Hepatocyte (in vitro differentiated cells): ENCODE measurements around the gene SMIM33. TPM values are rescaled to one million over a fixed set of nuclear protein-coding genes. Genes with fewer than 3 reads are reported as not detected.

Source experiments
- DNase-seq: peaks from one replicate; pipeline ENCODE4 v3.0.0-alpha.2; 2016; ENCODE audit warnings: low spot score
- H2AFZ ChIP-seq: fragments of 200-600 bp; sonication (generic); 2 replicates; pipeline ENCODE4 v1.6.0; 2016; ENCODE audit warnings: antibody characterized with exemption, mild to moderate bottlenecking
- H3K27ac ChIP-seq: fragments of 200-600 bp; sonication (generic); 2 replicates; pipeline ENCODE4 v1.5.1; 2016; ENCODE audit warnings: mild to moderate bottlenecking
- H3K27me3 ChIP-seq: fragments of 200-600 bp; sonication (generic); 2 replicates; pipeline ENCODE4 v1.6.1; 2016
- H3K36me3 ChIP-seq: fragments of 200-600 bp; sonication (generic); replicated peaks from 2 replicates; pipeline ENCODE4 v1.5.1; 2016; ENCODE audit warnings: low read depth; ENCODE audit not compliant: insufficient read depth
- H3K4me1 ChIP-seq: fragments of 200-600 bp; sonication (generic); 2 replicates; pipeline ENCODE4 v1.5.1; 2016; ENCODE audit warnings: mild to moderate bottlenecking, moderate library complexity; ENCODE audit not compliant: insufficient read depth
- H3K4me2 ChIP-seq: fragments of 200-600 bp; sonication (generic); 2 replicates; pipeline ENCODE4 v1.6.0; 2016
- H3K4me3 ChIP-seq: fragments of 200-600 bp; sonication (generic); 2 replicates; pipeline ENCODE4 v1.5.1; 2016; ENCODE audit warnings: mild to moderate bottlenecking
- H3K79me2 ChIP-seq: fragments of 200-600 bp; sonication (generic); 2 replicates; pipeline ENCODE4 v1.6.0; 2017; ENCODE audit warnings: mild to moderate bottlenecking
- H3K9me2 ChIP-seq: fragments of 200-600 bp; sonication (generic); replicated peaks from 2 replicates; pipeline ENCODE4 v1.6.0; 2017; ENCODE audit warnings: mild to moderate bottlenecking; ENCODE audit not compliant: insufficient read depth
- H3K9me3 ChIP-seq: fragments of 200-600 bp; sonication (generic); 2 replicates; pipeline ENCODE4 v1.5.1; 2016; ENCODE audit warnings: low read depth, mild to moderate bottlenecking
- H4K20me1 ChIP-seq: fragments of 200-600 bp; sonication (generic); 2 replicates; pipeline ENCODE4 v1.6.0; 2016; ENCODE audit warnings: mild to moderate bottlenecking; ENCODE audit not compliant: insufficient read depth, poor library complexity, severe bottlenecking
- EZH2 ChIP-seq: fragments of 200-600 bp; sonication (generic); IDR thresholded peaks from 2 replicates; pipeline ENCODE4 v1.6.1; 2016; ENCODE audit warnings: antibody characterized with exemption, mild to moderate bottlenecking, borderline replicate concordance
- EZH2phosphoT487 ChIP-seq: fragments of 200-600 bp; sonication (generic); IDR thresholded peaks from one replicate; pipeline ENCODE4 v1.6.1; 2018; ENCODE audit warnings: antibody characterized with exemption, mild to moderate bottlenecking, low read depth, moderate library complexity; ENCODE audit not compliant: unreplicated experiment, severe bottlenecking
- WGBS: methylation state at CpG from one replicate; pipeline ENCODE4 v1.1.6; 2016; ENCODE audit warnings: low lambda C conversion rate; ENCODE audit errors: missing lambda C conversion rate; 5-methylcytosine and 5-hydroxymethylcytosine counted together
- polyA plus RNA-seq: library from polyadenylated mRNA; unstranded; fragments of >200 nt; fragmentation: Nextera tagmentation; extraction: Ambion mirVana; gene quantifications from 2 replicates; pipeline ENCODE4 v1.2.1, GENCODE V29; 2016
- total RNA-seq: library from RNA; depleted of rRNA; stranded (reverse); fragments of >200 nt; gene quantifications from 2 replicates; pipeline ENCODE4 v1.2.3, GENCODE V29; 2014
- TF ChIP-seq, protein P1 (sequence below): fragments of 200-600 bp; sonication (generic); IDR thresholded peaks from 2 replicates; pipeline ENCODE4 v1.5.1; 2016; ENCODE audit warnings: antibody characterized with exemption, mild to moderate bottlenecking; ENCODE audit not compliant: poor library complexity

SMIM33 gene
- total and polyA plus RNA-seq, 2 experiments from 2014 or later: not detected

DNA sequence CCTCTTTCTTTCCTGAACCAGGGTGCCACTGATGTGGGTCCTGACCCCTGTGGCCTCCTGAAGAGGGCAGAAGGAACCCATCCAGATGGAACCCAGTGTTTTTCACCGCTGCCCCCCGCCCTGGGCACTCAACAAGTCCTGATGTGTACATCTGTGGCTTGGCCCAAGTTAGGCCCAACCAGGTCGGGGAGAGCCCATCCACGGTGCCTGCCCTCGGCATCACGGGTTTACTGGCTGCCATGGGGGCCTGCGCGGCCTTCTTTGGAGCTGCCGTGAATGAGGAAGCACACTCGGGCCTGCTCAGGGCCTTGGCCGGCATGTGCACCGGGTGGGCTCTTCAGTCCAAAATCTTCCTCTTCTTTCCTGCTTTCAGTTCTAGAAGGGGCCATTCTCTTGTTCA, 14.0 kb upstream of the SMIM33 start:
- 95% methylated on average over 12 of the region's 12 CpGs for WGBS
- TF ChIP-seq EZH2phosphoT487 (no peak), EZH2 (no peak)
- TF ChIP-seq, protein P1, sequence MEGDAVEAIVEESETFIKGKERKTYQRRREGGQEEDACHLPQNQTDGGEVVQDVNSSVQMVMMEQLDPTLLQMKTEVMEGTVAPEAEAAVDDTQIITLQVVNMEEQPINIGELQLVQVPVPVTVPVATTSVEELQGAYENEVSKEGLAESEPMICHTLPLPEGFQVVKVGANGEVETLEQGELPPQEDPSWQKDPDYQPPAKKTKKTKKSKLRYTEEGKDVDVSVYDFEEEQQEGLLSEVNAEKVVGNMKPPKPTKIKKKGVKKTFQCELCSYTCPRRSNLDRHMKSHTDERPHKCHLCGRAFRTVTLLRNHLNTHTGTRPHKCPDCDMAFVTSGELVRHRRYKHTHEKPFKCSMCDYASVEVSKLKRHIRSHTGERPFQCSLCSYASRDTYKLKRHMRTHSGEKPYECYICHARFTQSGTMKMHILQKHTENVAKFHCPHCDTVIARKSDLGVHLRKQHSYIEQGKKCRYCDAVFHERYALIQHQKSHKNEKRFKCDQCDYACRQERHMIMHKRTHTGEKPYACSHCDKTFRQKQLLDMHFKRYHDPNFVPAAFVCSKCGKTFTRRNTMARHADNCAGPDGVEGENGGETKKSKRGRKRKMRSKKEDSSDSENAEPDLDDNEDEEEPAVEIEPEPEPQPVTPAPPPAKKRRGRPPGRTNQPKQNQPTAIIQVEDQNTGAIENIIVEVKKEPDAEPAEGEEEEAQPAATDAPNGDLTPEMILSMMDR: no peak
- H3K9me3 ChIP-seq: no peaks in the 10 kb centered on the region
- no peaks in the 10 kb centered on the region for H3K79me2 ChIP-seq
- no peak for DNase-seq
- H3K27me3 ChIP-seq: no peaks in the 10 kb centered on the region
- H3K4me1 ChIP-seq: no peaks in the 10 kb centered on the region
- no peaks in the 10 kb centered on the region for H3K9me2 ChIP-seq
- H3K4me3 ChIP-seq: no peak overlapping the region
- H3K36me3 ChIP-seq: no peaks in the 10 kb centered on the region
- no peak overlapping the region for H2AFZ ChIP-seq
- no peaks in the 10 kb centered on the region for H4K20me1 ChIP-seq
- no peak overlapping the region for H3K4me2 ChIP-seq
- no peak overlapping the region for H3K27ac ChIP-seq

DNA sequence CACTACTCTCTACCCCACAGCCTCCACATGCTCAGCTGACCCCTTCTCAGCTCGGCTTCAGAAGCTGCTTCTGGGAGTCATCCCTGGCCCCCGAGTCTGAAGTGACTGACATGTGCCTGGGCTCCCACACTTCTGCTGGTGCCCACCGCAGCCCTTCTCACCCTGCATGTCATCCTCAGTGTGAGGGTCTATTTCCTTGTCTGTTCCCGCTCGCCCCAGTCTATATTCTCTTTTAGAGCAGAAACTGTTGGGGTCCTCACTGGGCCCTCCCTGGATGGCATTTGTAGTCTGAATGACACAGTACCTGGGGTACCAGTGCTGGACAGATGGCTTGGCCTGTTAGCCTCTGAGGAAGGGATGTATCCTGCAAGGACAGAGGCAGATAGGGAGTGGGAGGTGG, 13.6 kb upstream of the SMIM33 start:
- no peak overlapping the region for H3K27ac ChIP-seq
- TF ChIP-seq EZH2phosphoT487 (no peak), EZH2 (no peak)
- TF ChIP-seq, protein P1: no peak
- no peaks in the 10 kb centered on the region for H4K20me1 ChIP-seq
- no peak overlapping the region for H3K4me2 ChIP-seq
- H3K4me3 ChIP-seq: no peak overlapping the region
- no peaks in the 10 kb centered on the region for H3K4me1 ChIP-seq
- no peak for DNase-seq
- no peaks in the 10 kb centered on the region for H3K9me3 ChIP-seq
- 98% methylated on average over 5 of the region's 5 CpGs for WGBS
- H2AFZ ChIP-seq: no peak overlapping the region
- H3K27me3 ChIP-seq: no peaks in the 10 kb centered on the region
- H3K79me2 ChIP-seq: no peaks in the 10 kb centered on the region
- no peaks in the 10 kb centered on the region for H3K9me2 ChIP-seq
- H3K36me3 ChIP-seq: no peaks in the 10 kb centered on the region

DNA sequence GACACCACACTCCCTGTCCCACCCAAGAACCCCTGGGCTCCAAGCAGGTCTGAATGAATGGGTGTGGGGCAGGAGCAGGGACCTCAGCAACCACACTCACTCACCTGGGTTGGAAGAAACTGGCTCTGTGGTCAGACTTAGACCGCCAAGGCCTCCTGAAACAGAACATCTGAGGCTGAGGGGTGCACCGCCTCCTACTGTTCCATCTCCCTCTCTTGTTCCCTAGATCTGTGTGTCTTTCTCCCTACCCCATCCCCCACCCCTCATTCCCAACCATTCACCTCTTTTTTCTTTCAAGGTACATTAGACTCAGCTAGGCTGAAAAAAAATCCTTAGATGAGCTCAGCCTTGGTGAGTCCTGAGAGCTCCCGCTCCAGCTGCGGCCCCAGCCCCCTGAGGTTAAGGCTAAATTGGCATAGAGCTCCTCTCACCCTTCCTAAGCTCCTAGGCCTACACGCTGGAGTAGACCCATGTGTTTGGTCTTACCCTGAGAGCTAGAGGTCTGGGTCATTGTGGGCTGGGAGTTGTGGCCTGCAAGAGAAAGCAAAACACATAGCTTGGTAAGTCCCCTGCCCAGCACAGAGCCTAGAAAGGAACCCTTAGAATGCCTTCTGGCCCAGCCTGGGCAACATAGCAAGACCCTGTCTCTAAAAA, 13.0 kb upstream of the SMIM33 start:
- Histone ChIP-seq H3K4me3 (no peak overlapping the region), H3K9me3 (no peaks in the 10 kb centered on the region), H3K27ac (no peak overlapping the region), H4K20me1 (no peaks in the 10 kb centered on the region), H2AFZ (no peak overlapping the region), H3K4me2 (no peak overlapping the region), H3K36me3 (no peaks in the 10 kb centered on the region), H3K4me1 (no peaks in the 10 kb centered on the region), H3K9me2 (no peaks in the 10 kb centered on the region), H3K79me2 (no peaks in the 10 kb centered on the region), H3K27me3 (no peaks in the 10 kb centered on the region)
- DNase-seq: no peak
- TF ChIP-seq, protein P1: no peak
- TF ChIP-seq EZH2phosphoT487 (no peak), EZH2 (no peak)
- 87% methylated on average over 5 of the region's 5 CpGs for WGBS
